DMS153 (cell line): ENCODE data around the gene PCDHB3.
"Not testable (repeated sequence)": the region's sequence is repeated elsewhere in the genome, so short reads cannot be mapped to it uniquely, and the experiment has no call there.

Experiments used
- DNase-seq: peaks from one replicate; lab custom pipeline; 2025; lab: John Stamatoyannopoulos, UW

PCDHB3 gene

GRCh38 chr5:141100243-141100805 lies at the start of gene PCDHB3:
PCDHB3 (plus strand) TSS chr5:141100473; CDS start chr5:141100650, 177 bp downstream.
- peak; percentile 64 for DNase-seq

- DNase-seq, result no peak
These were observed 49.4 kb upstream of the PCDHB3 start, which contains the start of gene PCDHB1 for GRCh38 chr5:141050622-141051520. PCDHB1 (plus strand) TSS chr5:141051374; CDS start chr5:141051471, 97 bp downstream.

GRCh38 chr5:141051521-141051866 lies 48.8 kb upstream of the PCDHB3 start:
- no peak for DNase-seq

- no peak for DNase-seq
These were observed 22.4 kb upstream of the PCDHB3 start for GRCh38 chr5:141077826-141078225.

- DNase-seq, result no peak
These were observed 18.0 kb upstream of the PCDHB3 start for GRCh38 chr5:141082228-141082627.

GRCh38 chr5:141084487-141084989 lies 15.7 kb upstream of the PCDHB3 start:
- peak; percentile 33 for DNase-seq

GRCh38 chr5:141094481-141095262 lies 5.6 kb upstream of the PCDHB3 start, which contains the start of gene PCDHB2:
PCDHB2 (plus strand) TSS chr5:141094615; CDS start chr5:141094791, 176 bp downstream.
- DNase-seq, result no peak

GRCh38 chr5:141095263-141095641 lies 5.0 kb upstream of the PCDHB3 start:
- no peak for DNase-seq

- DNase-seq, result not testable (repeated sequence)
These were observed 4.1 kb upstream of the PCDHB3 start for GRCh38 chr5:141096181-141096580.

- not testable (repeated sequence) for DNase-seq
These were observed 3.7 kb upstream of the PCDHB3 start for GRCh38 chr5:141096586-141096985.

- no peak for DNase-seq
These were observed 786 bp downstream of the PCDHB3 start for GRCh38 chr5:141101059-141101458.

- DNase-seq, result not testable (repeated sequence)
These were observed 1.8 kb downstream of the PCDHB3 start for GRCh38 chr5:141102070-141102469.

GRCh38 chr5:141102471-141102870 lies 2.2 kb downstream of the PCDHB3 start:
- DNase-seq, result not testable (repeated sequence)

GRCh38 chr5:141105350-141105749 lies 5.1 kb downstream of the PCDHB3 start:
- no peak for DNase-seq

- no peak for DNase-seq
These were observed 19.0 kb downstream of the PCDHB3 start for GRCh38 chr5:141119250-141119649.

- DNase-seq, result no peak
These were observed 21.3 kb downstream of the PCDHB3 start, which contains the start of gene PCDHB4 for GRCh38 chr5:141121563-141121962. PCDHB4 (plus strand) TSS chr5:141121818; CDS start chr5:141121999, 181 bp downstream.

- DNase-seq, result no peak
These were observed 21.7 kb downstream of the PCDHB3 start for GRCh38 chr5:141121985-141122384.

- not testable (repeated sequence) for DNase-seq
These were observed 23.3 kb downstream of the PCDHB3 start for GRCh38 chr5:141123396-141124135.

GRCh38 chr5:141127305-141127704 lies 27.0 kb downstream of the PCDHB3 start:
- no peak for DNase-seq

- DNase-seq, result no peak
These were observed 34.9 kb downstream of the PCDHB3 start, which contains the start of gene PCDHB5 for GRCh38 chr5:141135030-141135717. PCDHB5 (plus strand) TSS chr5:141135206; CDS start chr5:141135435, 229 bp downstream.
